Upper lobe of left lung (tissue), 4 donors: Measurements from ENCODE around the gene FAM83B.

Source experiments
- EP300 ChIP-seq, 4 donors: sonication (generic); formaldehyde crosslinking; IDR thresholded peaks; one replicate each; pipeline ENCODE4 v1.5.1; 2017; ENCODE audit warnings: antibody characterized with exemption in 4 of 4, control low read depth in 2 of 4
- POLR2AphosphoS5 ChIP-seq, 2 donors: sonication (generic); formaldehyde crosslinking; IDR thresholded peaks; one replicate each; pipeline ENCODE4 v1.5.1; 2017; ENCODE audit warnings: antibody characterized with exemption in 2 of 2
- TF ChIP-seq, protein P1 (sequence below), 6 experiments: fragments of 450-650 bp in 4 of 6; fragments of 200-600 bp in 2 of 6; sonication (generic) in 2 of 6; IDR thresholded peaks; one replicate each; pipeline ENCODE4 v1.5.1; 2016 to 2019; ENCODE audit warnings: antibody characterized with exemption in 6 of 6

DNA sequence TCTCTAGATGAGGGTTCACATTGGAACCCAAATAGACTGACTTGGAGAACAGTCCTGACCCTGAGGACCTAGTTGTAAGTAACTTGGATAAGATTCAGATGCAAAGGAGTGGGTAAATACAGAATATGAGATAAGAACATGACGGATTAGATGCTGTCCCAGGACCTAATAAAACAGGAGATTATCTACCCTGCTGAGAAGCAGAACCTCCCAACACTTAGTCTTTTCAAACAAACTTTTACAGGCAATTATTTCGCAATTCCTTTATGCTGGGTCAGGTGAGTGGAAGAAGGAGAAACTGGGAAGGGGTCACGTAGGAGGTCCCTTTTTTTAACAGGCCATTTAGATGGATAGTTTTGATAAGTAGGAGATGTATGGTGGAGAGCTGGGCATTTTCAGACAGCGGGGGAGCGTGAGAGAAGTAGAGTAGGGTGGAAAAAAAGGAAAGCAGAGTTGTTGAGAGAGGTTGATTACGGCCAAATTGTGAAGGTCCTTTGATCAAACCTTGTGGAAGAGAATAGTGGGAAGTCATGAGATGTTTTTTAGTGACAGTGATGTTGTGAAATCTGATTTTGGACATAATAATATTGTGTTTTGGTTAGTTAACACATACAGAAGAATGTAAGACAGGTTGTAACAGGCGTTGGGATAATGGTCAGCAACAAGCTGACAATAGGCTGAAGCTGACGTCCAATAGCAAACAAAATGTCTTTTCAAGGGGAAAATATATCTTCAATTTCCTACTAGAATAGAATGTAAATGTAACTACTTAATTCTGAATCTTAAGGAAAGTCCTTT lies 32.8 kb downstream of the FAM83B start:
- TF ChIP-seq EP300 (IDR thresholded peaks at IDR 0.05) (no peak), POLR2AphosphoS5 (IDR thresholded peaks at IDR 0.05) (no peak)
- TF ChIP-seq, protein P1, sequence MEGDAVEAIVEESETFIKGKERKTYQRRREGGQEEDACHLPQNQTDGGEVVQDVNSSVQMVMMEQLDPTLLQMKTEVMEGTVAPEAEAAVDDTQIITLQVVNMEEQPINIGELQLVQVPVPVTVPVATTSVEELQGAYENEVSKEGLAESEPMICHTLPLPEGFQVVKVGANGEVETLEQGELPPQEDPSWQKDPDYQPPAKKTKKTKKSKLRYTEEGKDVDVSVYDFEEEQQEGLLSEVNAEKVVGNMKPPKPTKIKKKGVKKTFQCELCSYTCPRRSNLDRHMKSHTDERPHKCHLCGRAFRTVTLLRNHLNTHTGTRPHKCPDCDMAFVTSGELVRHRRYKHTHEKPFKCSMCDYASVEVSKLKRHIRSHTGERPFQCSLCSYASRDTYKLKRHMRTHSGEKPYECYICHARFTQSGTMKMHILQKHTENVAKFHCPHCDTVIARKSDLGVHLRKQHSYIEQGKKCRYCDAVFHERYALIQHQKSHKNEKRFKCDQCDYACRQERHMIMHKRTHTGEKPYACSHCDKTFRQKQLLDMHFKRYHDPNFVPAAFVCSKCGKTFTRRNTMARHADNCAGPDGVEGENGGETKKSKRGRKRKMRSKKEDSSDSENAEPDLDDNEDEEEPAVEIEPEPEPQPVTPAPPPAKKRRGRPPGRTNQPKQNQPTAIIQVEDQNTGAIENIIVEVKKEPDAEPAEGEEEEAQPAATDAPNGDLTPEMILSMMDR (IDR thresholded peaks at IDR 0.05), result no peak
